Measurements from ENCODE around the gene LRCOL1.

The LRCOL1 gene

DNA sequence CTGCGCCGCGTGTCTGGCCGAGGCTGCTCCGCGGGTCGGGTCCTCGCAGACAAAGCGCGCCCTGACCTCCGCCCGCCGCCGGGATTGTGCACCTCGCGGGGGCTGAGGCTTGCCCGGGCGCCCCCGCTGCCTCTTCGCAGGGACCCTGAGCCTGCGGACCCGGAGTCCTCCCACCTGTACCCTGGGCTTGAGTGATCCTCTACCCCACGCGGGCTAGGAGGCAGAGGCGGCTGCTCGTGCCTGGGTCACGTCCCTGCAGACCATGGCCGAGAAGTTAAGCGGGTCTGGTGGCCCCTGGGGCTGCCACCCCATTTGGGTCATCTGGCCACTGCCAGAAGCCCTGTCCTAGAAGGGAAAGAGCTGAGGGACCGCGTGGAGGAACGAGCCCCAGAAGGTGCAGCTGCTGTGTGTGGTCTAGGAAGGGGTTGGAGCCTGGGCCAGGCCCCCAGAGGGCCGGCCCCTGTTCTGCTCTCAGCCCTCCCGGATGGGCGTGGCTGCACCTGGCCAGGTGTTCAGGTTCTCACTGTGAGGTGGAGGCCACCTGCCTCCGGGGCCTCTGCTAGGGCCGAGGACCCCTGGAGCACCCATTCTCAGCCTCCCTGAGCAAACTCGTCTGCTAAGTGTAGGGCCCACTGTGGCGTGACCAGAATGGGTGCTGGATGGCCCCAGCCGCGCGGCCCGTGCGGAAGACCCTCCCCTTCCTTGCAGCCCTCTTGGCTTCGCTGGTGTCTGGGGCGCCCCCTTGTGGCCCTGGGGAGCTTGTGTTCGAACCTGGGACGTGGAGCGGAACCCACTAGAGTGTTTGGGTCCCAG lies 49.6 kb downstream of the LRCOL1 start:
- Histone ChIP-seq H3K4me1 (ENCODE audit: control insufficient read depth, insufficient read depth, low read length) (peaks cover 4% of the 10 kb centered on the region), H3K4me3 (ENCODE audit: low read depth, low read length) (peak overlapping the region; percentile 59), H3K36me3 (ENCODE audit: control insufficient read depth in 2 of 2, insufficient read depth in 1 of 2, low read length in 2 of 2) (peaks cover 0 to 13% of the 10 kb centered on the region in 2 experiments; a peak in 2 of 3 replicates), H3K27ac (ENCODE audit: extremely low read depth, low read depth, low read length) (peak overlapping the region; percentile 79; the same call in 1 of the 2 replicates), H3K9me3 (ENCODE audit: control insufficient read depth, insufficient read depth, low read depth, low read length) (no peaks in the 10 kb centered on the region)
- ChIA-PET POLR2A (interaction anchor here (0.6 kb wide), 1 partner anchor 98 kb away, joined by 3 read pairs; no protein-coding TSS in a partner anchor), CTCF (interaction anchor here (0.6 to 4.7 kb wide), 20 partner anchors 10 to 492 kb away, joined by 3 to 34 read pairs (median 4); partner anchors contain the start of gene LRCOL1)
- TF ChIP-seq ZNF580 (tag by site-specific recombination; IDR thresholded peaks at IDR 0.05) (no peak), EGR2 (tag by site-specific recombination; IDR thresholded peaks at IDR 0.05; ENCODE audit: low read depth) (peak; percentile 70), ZNF707 (tag by site-specific recombination; IDR thresholded peaks at IDR 0.05) (no peak), GLI2 (tag by site-specific recombination; IDR thresholded peaks at IDR 0.05; ENCODE audit: borderline replicate concordance, low read depth) (no peak), WT1 (tag by site-specific recombination; IDR thresholded peaks at IDR 0.05) (0 out of 2 replicates have a peak, but pooled peaks have one; percentile 12), ZBTB17 (tag by site-specific recombination; IDR thresholded peaks at IDR 0.05) (peak; percentile 40; the same call in 1 of the 2 replicates), OVOL3 (tag by site-specific recombination; IDR thresholded peaks at IDR 0.05) (peak; percentile 40; the same call in 1 of the 2 replicates), SP2 (tag by site-specific recombination; IDR thresholded peaks at IDR 0.05) (peak; percentile 77), ZNF214 (tag by site-specific recombination; IDR thresholded peaks at IDR 0.05; ENCODE audit: borderline replicate concordance) (no peak), FEZF1 (tag by site-specific recombination; IDR thresholded peaks at IDR 0.05) (no peak), ZNF629 (tag by site-specific recombination; IDR thresholded peaks at IDR 0.05) (0 out of 2 replicates have a peak, but pooled peaks have one; percentile 21), ZNF292 (tag by site-specific recombination; IDR thresholded peaks at IDR 0.05; ENCODE audit: borderline replicate concordance, low read depth) (no peak), ZBTB8A (tag by site-specific recombination; IDR thresholded peaks at IDR 0.05) (peak; percentile 89), ZNF600 (tag by site-specific recombination; IDR thresholded peaks at IDR 0.05) (peak; percentile 67), BCL11B (tag by site-specific recombination; IDR thresholded peaks at IDR 0.05; ENCODE audit: low read depth) (peak; percentile 51; the same call in 1 of the 2 replicates), KLF8 (tag by site-specific recombination; IDR thresholded peaks at IDR 0.05) (peak; percentile 92), YY1 (tag by site-specific recombination; IDR thresholded peaks at IDR 0.05) (no peak; the same call in 1 of the 2 replicates), ZBTB20 (tag by site-specific recombination; IDR thresholded peaks at IDR 0.05) (peak; percentile 58; the same call in 1 of the 2 replicates), ZNF366 (tag by site-specific recombination; conservative IDR thresholded peaks at IDR 0.05) (no peak), ZNF544 (tag by site-specific recombination; IDR thresholded peaks at IDR 0.05) (no peak), HOXD13 (CRISPR knock-in tag; IDR thresholded peaks at IDR 0.05; ENCODE audit: borderline replicate concordance) (no peak), KLF9 (tag by site-specific recombination; IDR thresholded peaks at IDR 0.05; ENCODE audit: low read depth) (peak; percentile 93), ZNF335 (tag by site-specific recombination; conservative IDR thresholded peaks at IDR 0.05) (peak; percentile 77), ZNF621 (tag by site-specific recombination; IDR thresholded peaks at IDR 0.05) (no peak), ZNF677 (tag by site-specific recombination; IDR thresholded peaks at IDR 0.05) (no peak), ZSCAN30 (tag by site-specific recombination; IDR thresholded peaks at IDR 0.05) (0 out of 2 replicates have a peak, but pooled peaks have one; percentile 55), ZFHX2 (tag by site-specific recombination; conservative IDR thresholded peaks at IDR 0.05) (peak; percentile 77), ZEB2 (tag by site-specific recombination; IDR thresholded peaks at IDR 0.05) (peak; percentile 95), ZNF16 (tag by site-specific recombination; IDR thresholded peaks at IDR 0.05; ENCODE audit: low read depth) (no peak), ZFP69B (tag by site-specific recombination; IDR thresholded peaks at IDR 0.05) (peak; percentile 76), ZXDB (tag by site-specific recombination; IDR thresholded peaks at IDR 0.05) (peak; percentile 61), SCRT2 (tag by site-specific recombination; IDR thresholded peaks at IDR 0.05) (no peak), REPIN1 (tag by site-specific recombination; IDR thresholded peaks at IDR 0.05; ENCODE audit: low read depth) (no peak)
- TF ChIP-seq, protein P1, sequence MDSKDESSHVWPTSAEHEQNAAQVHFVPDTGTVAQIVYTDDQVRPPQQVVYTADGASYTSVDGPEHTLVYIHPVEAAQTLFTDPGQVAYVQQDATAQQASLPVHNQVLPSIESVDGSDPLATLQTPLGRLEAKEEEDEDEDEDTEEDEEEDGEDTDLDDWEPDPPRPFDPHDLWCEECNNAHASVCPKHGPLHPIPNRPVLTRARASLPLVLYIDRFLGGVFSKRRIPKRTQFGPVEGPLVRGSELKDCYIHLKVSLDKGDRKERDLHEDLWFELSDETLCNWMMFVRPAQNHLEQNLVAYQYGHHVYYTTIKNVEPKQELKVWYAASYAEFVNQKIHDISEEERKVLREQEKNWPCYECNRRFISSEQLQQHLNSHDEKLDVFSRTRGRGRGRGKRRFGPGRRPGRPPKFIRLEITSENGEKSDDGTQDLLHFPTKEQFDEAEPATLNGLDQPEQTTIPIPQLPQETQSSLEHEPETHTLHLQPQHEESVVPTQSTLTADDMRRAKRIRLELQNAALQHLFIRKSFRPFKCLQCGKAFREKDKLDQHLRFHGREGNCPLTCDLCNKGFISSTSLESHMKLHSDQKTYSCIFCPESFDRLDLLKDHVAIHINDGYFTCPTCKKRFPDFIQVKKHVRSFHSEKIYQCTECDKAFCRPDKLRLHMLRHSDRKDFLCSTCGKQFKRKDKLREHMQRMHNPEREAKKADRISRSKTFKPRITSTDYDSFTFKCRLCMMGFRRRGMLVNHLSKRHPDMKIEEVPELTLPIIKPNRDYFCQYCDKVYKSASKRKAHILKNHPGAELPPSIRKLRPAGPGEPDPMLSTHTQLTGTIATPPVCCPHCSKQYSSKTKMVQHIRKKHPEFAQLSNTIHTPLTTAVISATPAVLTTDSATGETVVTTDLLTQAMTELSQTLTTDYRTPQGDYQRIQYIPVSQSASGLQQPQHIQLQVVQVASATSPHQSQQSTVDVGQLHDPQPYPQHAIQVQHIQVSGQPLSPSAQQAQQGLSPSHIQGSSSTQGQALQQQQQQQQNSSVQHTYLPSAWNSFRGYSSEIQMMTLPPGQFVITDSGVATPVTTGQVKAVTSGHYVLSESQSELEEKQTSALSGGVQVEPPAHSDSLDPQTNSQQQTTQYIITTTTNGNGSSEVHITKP (tag by site-specific recombination; IDR thresholded peaks at IDR 0.05) = peak; percentile 77
- TF ChIP-seq, protein P2, sequence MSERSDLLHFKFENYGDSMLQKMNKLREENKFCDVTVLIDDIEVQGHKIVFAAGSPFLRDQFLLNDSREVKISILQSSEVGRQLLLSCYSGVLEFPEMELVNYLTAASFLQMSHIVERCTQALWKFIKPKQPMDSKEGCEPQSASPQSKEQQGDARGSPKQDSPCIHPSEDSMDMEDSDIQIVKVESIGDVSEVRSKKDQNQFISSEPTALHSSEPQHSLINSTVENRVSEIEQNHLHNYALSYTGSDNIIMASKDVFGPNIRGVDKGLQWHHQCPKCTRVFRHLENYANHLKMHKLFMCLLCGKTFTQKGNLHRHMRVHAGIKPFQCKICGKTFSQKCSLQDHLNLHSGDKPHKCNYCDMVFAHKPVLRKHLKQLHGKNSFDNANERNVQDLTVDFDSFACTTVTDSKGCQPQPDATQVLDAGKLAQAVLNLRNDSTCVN (tag by site-specific recombination; optimal IDR thresholded peaks at IDR 0.05) = peak; percentile 75
